Measurements from ENCODE around the gene PLA2G5.

GRCh38 chr1:20139776-20140612 is 70.0 kb downstream of the PLA2G5 start:
- TF ChIP-seq POLR2AphosphoS5 (IDR thresholded peaks at IDR 0.05) (no peak), CTCF (IDR thresholded peaks at IDR 0.05) (no peak), POLR2A (IDR thresholded peaks at IDR 0.05; ENCODE audit: low read depth) (no peak)
